Measurements from ENCODE around the gene TGIF1. TPM values are rescaled to one million over a fixed set of nuclear protein-coding genes. Genes with fewer than 3 reads are reported as not detected.
"Not testable (repeated sequence)": the region's sequence is repeated elsewhere in the genome, so short reads cannot be mapped to it uniquely, and the experiment has no call there.

The TGIF1 gene
- total RNA-seq, result 10 to 100 TPM; 12.5 to 24.5 TPM

DNA sequence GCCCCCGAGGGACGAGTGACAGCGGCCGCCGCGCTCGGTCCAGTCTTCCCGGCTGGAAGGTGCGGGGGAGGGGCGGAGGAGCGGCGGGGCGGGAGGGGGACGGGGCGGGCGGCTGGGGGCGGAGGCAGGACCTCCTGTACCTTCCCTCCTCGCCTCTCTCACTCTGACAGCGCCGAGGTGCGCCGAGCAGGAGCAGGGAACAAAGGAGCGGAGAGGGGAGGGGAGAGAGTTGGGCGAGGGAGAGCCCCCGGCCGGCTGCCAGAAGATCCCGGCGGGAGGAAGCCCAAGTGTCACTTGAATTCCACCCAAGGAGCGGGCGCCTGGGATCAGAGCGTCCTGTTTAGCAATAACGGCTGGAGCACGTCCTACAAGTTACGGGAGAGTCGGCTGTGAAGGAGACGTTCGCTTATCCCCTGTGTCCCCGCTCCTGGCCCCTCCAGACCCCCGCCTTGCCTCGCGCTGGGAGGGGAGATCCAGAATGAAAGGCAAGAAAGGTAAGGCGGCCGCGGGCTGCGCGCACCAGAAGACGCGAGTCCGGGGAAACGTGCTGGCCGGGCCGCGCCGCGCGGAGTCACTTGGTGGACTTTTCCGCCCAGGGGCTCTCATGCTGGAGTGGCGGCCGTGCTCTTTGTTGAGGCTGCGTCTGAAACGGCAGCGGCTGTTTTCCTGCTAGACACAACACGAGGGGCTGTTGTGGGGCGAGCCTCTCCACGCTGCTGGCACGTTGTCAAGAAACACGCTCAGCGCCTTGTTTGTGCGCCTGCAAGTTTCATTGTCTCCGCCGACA is at the start of gene TGIF1:
TGIF1 (plus strand) TSS at position 161 of the 787 bp plus-strand sequence; CDS start at position 479, 318 bp downstream.
- peak within 1 kb of the TSS; percentile 97 for H3K4me3 Mint-ChIP-seq

GRCh38 chr18:3400567-3401296 is 49.2 kb upstream of the TGIF1 start:
- Mint-ChIP-seq H3K27me3 (peaks cover 0 to 7% of the 10 kb centered on the region in 2 donors), H3K4me3 (no peak overlapping the region), H3K4me1 (ENCODE audit: low read depth in 2 of 2) (peaks cover 0 to 5% of the 10 kb centered on the region in 2 donors), H3K27ac (peak overlapping the region in 1 of 2 donors; percentile 7), H3K9me3 (no peaks in the 10 kb centered on the region), H3K36me3 (no peaks in the 10 kb centered on the region)
- DNase-seq (ENCODE audit: low spot score) (no peak), ATAC-seq (no peak)

More for the DNA sequence above, at the start of gene TGIF1:
- DNase-seq (ENCODE audit: low spot score), result peak; percentile 74
- ATAC-seq, result peak; percentile 4
- no peaks in the 10 kb centered on the region for H3K27me3 Mint-ChIP-seq
- H3K27ac Mint-ChIP-seq, result peak within 1 kb of the TSS; percentile 99
- no peaks in the 10 kb centered on the region for H3K36me3 Mint-ChIP-seq
- H3K9me3 Mint-ChIP-seq, result no peaks in the 10 kb centered on the region
- H3K4me1 Mint-ChIP-seq (ENCODE audit: low read depth in 2 of 2), result peaks cover 30 to 40% of the 10 kb centered on the region in 2 donors

DNA sequence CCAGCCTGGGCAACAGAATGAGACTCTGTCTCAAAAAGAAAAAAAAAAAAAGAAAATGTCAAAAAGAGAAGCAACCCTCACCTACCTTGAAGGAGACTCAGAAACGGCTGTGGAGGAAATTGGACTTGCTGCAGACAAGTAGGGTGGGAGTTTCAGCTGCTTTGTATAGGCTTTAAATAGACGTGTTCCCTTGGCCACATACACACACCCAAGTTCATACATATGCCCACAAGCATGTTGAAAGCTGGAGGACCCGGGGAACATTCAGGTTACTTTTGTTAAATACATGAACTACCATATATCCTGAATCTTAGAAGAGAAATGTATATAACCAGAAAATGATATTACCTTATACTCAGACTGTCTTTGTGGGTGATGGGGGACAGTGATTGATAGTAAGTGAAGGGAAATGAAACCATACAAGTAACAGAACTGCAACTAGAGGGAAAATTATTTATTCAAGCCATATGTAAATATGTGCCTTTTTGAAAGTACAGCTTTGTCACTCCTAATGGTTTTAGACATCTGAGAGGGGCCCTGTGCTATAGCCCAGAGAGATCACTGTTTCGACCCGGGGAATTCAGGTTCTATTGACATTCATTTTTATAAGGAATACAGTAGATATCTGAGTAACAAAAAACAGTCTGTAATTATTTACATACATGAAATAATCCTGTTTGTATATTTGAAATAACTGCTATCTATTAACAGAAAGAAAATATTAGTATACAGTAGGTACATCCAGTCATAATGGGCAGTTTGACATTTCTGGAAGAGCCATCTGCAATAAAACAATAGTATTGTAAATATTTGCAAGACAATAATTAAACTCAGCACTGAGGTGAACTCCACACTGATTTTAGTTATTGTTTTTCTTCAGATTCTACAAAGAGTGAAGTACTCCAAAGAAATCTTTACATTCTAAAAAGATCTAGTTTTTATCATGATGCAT is 48.0 kb upstream of the TGIF1 start:
- no peaks in the 10 kb centered on the region for H3K36me3 Mint-ChIP-seq
- H3K4me1 Mint-ChIP-seq (ENCODE audit: low read depth in 2 of 2), result peaks cover 0 to 5% of the 10 kb centered on the region in 2 donors
- H3K27ac Mint-ChIP-seq, result no peak overlapping the region
- no peaks in the 10 kb centered on the region for H3K9me3 Mint-ChIP-seq
- no peak overlapping the region for H3K4me3 Mint-ChIP-seq
- ATAC-seq (no peak), DNase-seq (ENCODE audit: low spot score) (no peak)
- peaks cover 0 to 8% of the 10 kb centered on the region in 2 donors for H3K27me3 Mint-ChIP-seq

- peak in 1 of 2 donors; percentile 48 for ATAC-seq
- no peak for DNase-seq (ENCODE audit: low spot score)
- Mint-ChIP-seq H3K4me1 (ENCODE audit: low read depth in 2 of 2) (peaks cover 0 to 5% of the 10 kb centered on the region in 2 donors), H3K27ac (no peak overlapping the region), H3K9me3 (no peaks in the 10 kb centered on the region), H3K36me3 (no peaks in the 10 kb centered on the region), H3K27me3 (peaks cover 0 to 5% of the 10 kb centered on the region in 2 donors), H3K4me3 (no peak overlapping the region)
These were observed 47.0 kb upstream of the TGIF1 start for GRCh38 chr18:3402982-3403451.

DNA sequence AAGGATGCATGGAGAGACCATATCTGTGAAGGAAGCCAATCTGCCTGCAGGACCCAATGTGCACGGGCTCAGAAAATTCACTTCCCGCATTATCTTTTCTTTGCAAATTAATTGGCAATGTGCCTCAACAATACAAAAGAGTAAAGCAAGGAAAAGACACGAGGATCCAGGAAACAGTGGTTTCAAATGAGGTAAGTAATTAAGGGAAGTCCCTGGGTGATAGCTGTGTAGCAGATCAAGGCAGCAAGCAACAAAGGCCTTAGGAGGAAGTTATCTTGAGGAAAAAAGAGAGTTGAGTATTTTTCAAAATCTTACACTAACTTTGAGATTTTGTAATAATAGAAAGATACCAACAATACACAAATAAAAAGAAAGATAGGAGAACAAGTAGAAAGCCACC is 44.3 kb upstream of the TGIF1 start:
- H3K27me3 Mint-ChIP-seq, result peaks cover 0 to 5% of the 10 kb centered on the region in 2 donors
- no peaks in the 10 kb centered on the region for H3K36me3 Mint-ChIP-seq
- H3K27ac Mint-ChIP-seq, result no peak overlapping the region
- H3K9me3 Mint-ChIP-seq, result no peaks in the 10 kb centered on the region
- no peak for ATAC-seq
- peaks cover 0 to 5% of the 10 kb centered on the region in 2 donors for H3K4me1 Mint-ChIP-seq (ENCODE audit: low read depth in 2 of 2)
- no peak overlapping the region for H3K4me3 Mint-ChIP-seq
- DNase-seq (ENCODE audit: low spot score), result no peak

GRCh38 chr18:3408107-3408506 is 41.9 kb upstream of the TGIF1 start:
- Mint-ChIP-seq H3K9me3 (no peaks in the 10 kb centered on the region), H3K4me3 (no peak overlapping the region), H3K36me3 (no peaks in the 10 kb centered on the region), H3K4me1 (ENCODE audit: low read depth in 2 of 2) (peaks cover 0 to 13% of the 10 kb centered on the region in 2 donors), H3K27me3 (peaks cover 0 to 2% of the 10 kb centered on the region in 2 donors), H3K27ac (no peak overlapping the region)
- ATAC-seq, result no peak
- DNase-seq (ENCODE audit: low spot score), result no peak

DNA sequence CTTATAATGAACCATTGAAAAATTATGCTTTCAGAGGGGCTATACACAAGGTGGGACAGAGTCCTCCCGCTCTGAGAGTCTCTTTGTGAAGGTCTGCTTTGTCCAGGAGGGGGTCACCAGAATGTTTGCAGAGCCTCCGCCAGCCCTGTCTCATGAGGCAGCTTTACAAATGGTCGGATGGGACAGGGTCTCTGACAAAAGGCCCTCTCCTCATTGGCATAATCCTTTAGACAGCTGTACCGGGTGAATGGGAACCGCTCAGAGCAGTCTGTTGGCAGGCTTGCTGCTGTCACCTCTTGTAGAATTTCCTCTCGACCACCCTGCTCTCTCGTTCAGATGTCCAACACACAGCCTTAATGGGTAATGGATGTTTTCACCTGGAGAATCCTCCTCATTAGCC is 40.2 kb upstream of the TGIF1 start:
- H3K27me3 Mint-ChIP-seq, result peaks cover 0 to 2% of the 10 kb centered on the region in 2 donors
- no peak for ATAC-seq
- no peak overlapping the region for H3K27ac Mint-ChIP-seq
- no peak for DNase-seq (ENCODE audit: low spot score)
- H3K4me1 Mint-ChIP-seq (ENCODE audit: low read depth in 2 of 2), result peaks cover 0 to 13% of the 10 kb centered on the region in 2 donors
- no peaks in the 10 kb centered on the region for H3K36me3 Mint-ChIP-seq
- no peaks in the 10 kb centered on the region for H3K9me3 Mint-ChIP-seq
- H3K4me3 Mint-ChIP-seq, result no peak overlapping the region

GRCh38 chr18:3410273-3410672 is 39.7 kb upstream of the TGIF1 start:
- H3K4me3 Mint-ChIP-seq, result no peak overlapping the region
- DNase-seq (ENCODE audit: low spot score) (no peak), ATAC-seq (no peak)
- no peaks in the 10 kb centered on the region for H3K36me3 Mint-ChIP-seq
- peaks cover 0 to 13% of the 10 kb centered on the region in 2 donors for H3K4me1 Mint-ChIP-seq (ENCODE audit: low read depth in 2 of 2)
- H3K9me3 Mint-ChIP-seq, result no peaks in the 10 kb centered on the region
- H3K27ac Mint-ChIP-seq, result no peak overlapping the region
- H3K27me3 Mint-ChIP-seq, result peaks cover 0 to 2% of the 10 kb centered on the region in 2 donors

- H3K27ac Mint-ChIP-seq, result not testable (repeated sequence)
These were observed 39.1 kb upstream of the TGIF1 start for GRCh38 chr18:3410876-3411275.

DNA sequence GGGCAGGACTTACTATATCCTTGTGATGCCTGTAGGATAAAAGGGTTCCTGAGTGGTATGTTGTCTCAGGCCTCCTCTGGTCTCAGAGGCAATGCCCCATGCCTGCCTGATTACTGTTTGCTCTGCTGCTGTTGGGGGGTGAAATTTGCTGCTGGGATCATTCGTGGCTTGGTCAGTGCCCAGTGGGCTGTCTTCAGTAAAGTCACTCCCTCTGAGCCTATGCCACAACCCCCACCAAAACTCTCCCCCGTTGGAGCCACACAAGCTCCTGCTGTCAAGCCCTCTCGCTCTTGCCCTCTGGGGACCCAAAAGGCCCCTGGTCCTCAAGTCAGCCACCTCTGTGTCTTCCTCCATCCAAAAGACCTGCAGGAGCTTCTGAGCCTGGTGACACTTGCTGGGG is 38.6 kb upstream of the TGIF1 start:
- ATAC-seq (no peak), DNase-seq (ENCODE audit: low spot score) (no peak)
- H3K4me3 Mint-ChIP-seq, result no peak overlapping the region
- H3K27ac Mint-ChIP-seq, result no peak overlapping the region
- no peaks in the 10 kb centered on the region for H3K9me3 Mint-ChIP-seq
- peaks cover 0 to 2% of the 10 kb centered on the region in 2 donors for H3K27me3 Mint-ChIP-seq
- H3K36me3 Mint-ChIP-seq, result no peaks in the 10 kb centered on the region
- peaks cover 0 to 13% of the 10 kb centered on the region in 2 donors for H3K4me1 Mint-ChIP-seq (ENCODE audit: low read depth in 2 of 2)

More at GRCh38 chr18:3410876-3411275, 39.1 kb upstream of the TGIF1 start:
- ATAC-seq; DNase-seq (ENCODE audit: low spot score); H3K4me3 Mint-ChIP-seq; H3K36me3 Mint-ChIP-seq; H3K9me3 Mint-ChIP-seq; H3K27me3 Mint-ChIP-seq: not testable (repeated sequence)
- H3K4me1 Mint-ChIP-seq (ENCODE audit: low read depth in 2 of 2), result peaks cover 0 to 13% of the 10 kb centered on the region in 2 donors

GRCh38 chr18:3411854-3412268 is 38.1 kb upstream of the TGIF1 start:
- H3K9me3 Mint-ChIP-seq, result no peaks in the 10 kb centered on the region
- no peak overlapping the region for H3K4me3 Mint-ChIP-seq
- no peaks in the 10 kb centered on the region for H3K36me3 Mint-ChIP-seq
- ATAC-seq, result peak; percentile 62 to 71
- no peaks in the 10 kb centered on the region for H3K27me3 Mint-ChIP-seq
- DNase-seq (ENCODE audit: low spot score), result no peak
- H3K4me1 Mint-ChIP-seq (ENCODE audit: low read depth in 2 of 2), result peaks cover 0 to 13% of the 10 kb centered on the region in 2 donors
- no peak overlapping the region for H3K27ac Mint-ChIP-seq

- peaks cover 0 to 13% of the 10 kb centered on the region in 2 donors for H3K4me1 Mint-ChIP-seq (ENCODE audit: low read depth in 2 of 2)
- H3K36me3 Mint-ChIP-seq; H3K4me3 Mint-ChIP-seq; H3K27me3 Mint-ChIP-seq; H3K27ac Mint-ChIP-seq; H3K9me3 Mint-ChIP-seq; DNase-seq (ENCODE audit: low spot score): not testable (repeated sequence)
- ATAC-seq, result peak in 1 of 2 donors; percentile 60
These were observed 37.4 kb upstream of the TGIF1 start for GRCh38 chr18:3412528-3412927.

- no peak overlapping the region for H3K27ac Mint-ChIP-seq
These were observed 34.9 kb upstream of the TGIF1 start for GRCh38 chr18:3415110-3415509.

More at GRCh38 chr18:3415110-3415509, 34.9 kb upstream of the TGIF1 start:
- no peaks in the 10 kb centered on the region for H3K27me3 Mint-ChIP-seq
- H3K36me3 Mint-ChIP-seq, result no peaks in the 10 kb centered on the region
- no peaks in the 10 kb centered on the region for H3K9me3 Mint-ChIP-seq
- peaks cover 0 to 13% of the 10 kb centered on the region in 2 donors for H3K4me1 Mint-ChIP-seq (ENCODE audit: low read depth in 2 of 2)
- ATAC-seq (no peak), DNase-seq (ENCODE audit: low spot score) (no peak)
- no peak overlapping the region for H3K4me3 Mint-ChIP-seq

Measured in natural killer cell treated with Interleukin-12 subunit alpha and Interleukin-12 subunit beta and Interleukin-15 and Interleukin-18, amount 100 ng/mL, for 72 hours (primary cell).